Activated CD8-positive, alpha-beta memory T cell treated with anti-CD3 and anti-CD28 coated beads, Interleukin-2, amount 10 ng/mL, durations not matched to agents 7 days and 5 days (primary cell): ENCODE data around the gene GP1BA. TPM values are rescaled to one million over a fixed set of nuclear protein-coding genes. Genes with fewer than 3 reads are reported as not detected.

ENCODE experiments used
- ATAC-seq: fragments of 150-1000 bp; cut with Tn5 transposase; one replicate; pipeline ENCODE4 v1.10.0; 2021; ENCODE audit warnings: moderate library complexity
- CTCF ChIA-PET: fragments of 350-600 bp; sonication (Branson Sonifier 250); formaldehyde crosslinking; loops from one replicate; lab custom pipeline; 2021; ENCODE audit warnings: antibody characterized with exemption; lab: Charles Lee
- DNase-seq: peaks from one replicate; pipeline ENCODE4 v3.0.0-alpha.2; 2020
- H3K27ac Mint-ChIP-seq: one replicate; pipeline ENCODE4 v1.8.0; 2021; ENCODE audit warnings: mild to moderate bottlenecking, mixed read lengths
- H3K27me3 Mint-ChIP-seq: one replicate; pipeline ENCODE4 v1.8.0; 2021; ENCODE audit warnings: mixed read lengths
- H3K36me3 Mint-ChIP-seq: one replicate; pipeline ENCODE4 v1.8.0; 2021; ENCODE audit warnings: mild to moderate bottlenecking, mixed read lengths
- H3K4me1 Mint-ChIP-seq: one replicate; pipeline ENCODE4 v1.8.0; 2021; ENCODE audit warnings: mixed read lengths
- H3K4me3 Mint-ChIP-seq: one replicate; pipeline ENCODE4 v1.8.0; 2021; ENCODE audit warnings: mild to moderate bottlenecking, moderate library complexity, mixed read lengths
- H3K9me3 Mint-ChIP-seq: one replicate; pipeline ENCODE4 v1.8.0; 2022; ENCODE audit warnings: low read depth, mixed read lengths
- total RNA-seq, 2 experiments: library from RNA; stranded (reverse); gene quantifications; one replicate each; pipeline ENCODE4 v1.2.3, GENCODE V29; 2021

Gene GP1BA
- not detected for total RNA-seq

DNA sequence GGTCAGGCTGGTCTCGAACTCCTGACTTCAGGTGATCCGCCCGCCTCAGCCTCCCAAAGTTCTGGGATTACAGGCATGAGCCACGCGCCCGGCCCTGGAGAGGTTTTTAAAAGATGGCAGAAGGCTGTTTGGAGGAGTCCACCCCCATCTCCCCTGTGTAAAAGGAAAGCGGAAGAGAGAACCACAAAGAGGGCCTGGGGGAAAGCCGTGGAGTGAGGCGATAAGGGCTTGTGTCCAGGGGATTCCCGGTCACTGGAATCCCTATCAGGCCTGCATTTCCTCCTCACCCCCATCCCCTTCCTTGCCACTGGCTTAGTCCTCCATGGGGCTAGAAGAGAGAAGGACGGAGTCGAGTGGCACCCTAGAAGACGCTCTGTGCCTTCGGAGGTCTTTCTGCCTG lies at the start of gene GP1BA:
Gene GP1BA (plus strand): TSS at position 315 of the 400 bp plus-strand sequence. CDS start 328 bp downstream, outside the sequence.
- CTCF ChIA-PET, result no interaction called here
- H3K9me3 Mint-ChIP-seq, result no peaks in the 10 kb centered on the region
- no peak within 1 kb of the TSS for H3K27ac Mint-ChIP-seq
- no peak within 1 kb of the TSS for H3K4me3 Mint-ChIP-seq
- peaks cover 31% of the 10 kb centered on the region for H3K4me1 Mint-ChIP-seq
- DNase-seq (no peak), ATAC-seq (no peak)
- H3K36me3 Mint-ChIP-seq, result peaks cover 15% of the 10 kb centered on the region
- no peaks in the 10 kb centered on the region for H3K27me3 Mint-ChIP-seq

- H3K36me3 Mint-ChIP-seq, result peaks cover 10% of the 10 kb centered on the region
- no peaks in the 10 kb centered on the region for H3K9me3 Mint-ChIP-seq
- no peaks in the 10 kb centered on the region for H3K27me3 Mint-ChIP-seq
- ATAC-seq (no peak), DNase-seq (no peak)
- CTCF ChIA-PET, result interaction anchor here (0.7 to 1.5 kb wide), 3 partner anchors 98 to 317 kb away, joined by 3 to 6 read pairs (median 4); partner anchors contain the start of gene ARRB2
- peaks cover 2% of the 10 kb centered on the region for H3K4me1 Mint-ChIP-seq
- H3K27ac Mint-ChIP-seq, result no peak overlapping the region
- H3K4me3 Mint-ChIP-seq, result no peak overlapping the region
These were observed 47.6 kb upstream of the GP1BA start for GRCh38 chr17:4884489-4884888.

DNA sequence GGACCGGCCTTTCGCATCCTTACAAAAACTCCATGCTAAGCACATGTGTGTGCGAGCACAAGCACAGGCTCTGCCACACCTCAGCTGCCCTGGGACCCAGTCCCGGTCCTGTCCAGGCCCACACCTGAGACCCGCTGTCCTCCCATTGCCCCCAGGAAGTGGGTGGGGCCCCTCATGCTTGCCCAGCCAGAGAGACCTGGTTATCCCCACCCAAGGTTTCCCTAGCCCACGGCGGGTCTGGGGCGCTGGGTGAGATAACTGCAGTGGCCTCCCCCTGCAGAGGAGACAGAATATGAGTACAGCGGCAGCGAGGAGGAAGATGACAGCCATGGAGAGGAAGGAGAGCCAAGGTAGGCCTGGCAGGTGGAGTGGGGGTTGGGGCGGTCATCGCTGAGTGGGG lies 45.2 kb upstream of the GP1BA start:
- H3K9me3 Mint-ChIP-seq, result no peaks in the 10 kb centered on the region
- DNase-seq, result no peak
- no peak overlapping the region for H3K4me3 Mint-ChIP-seq
- ATAC-seq, result no peak
- H3K27me3 Mint-ChIP-seq, result no peaks in the 10 kb centered on the region
- CTCF ChIA-PET, result interaction anchor here (1.6 to 5.6 kb wide), 3 partner anchors 13 to 178 kb away, joined by 3 to 26 read pairs (median 4); partner anchors contain the start of genes C17orf107 and GLTPD2
- H3K36me3 Mint-ChIP-seq, result peaks cover 11% of the 10 kb centered on the region
- peaks cover 2% of the 10 kb centered on the region for H3K4me1 Mint-ChIP-seq
- peak overlapping the region; percentile 26 for H3K27ac Mint-ChIP-seq

DNA sequence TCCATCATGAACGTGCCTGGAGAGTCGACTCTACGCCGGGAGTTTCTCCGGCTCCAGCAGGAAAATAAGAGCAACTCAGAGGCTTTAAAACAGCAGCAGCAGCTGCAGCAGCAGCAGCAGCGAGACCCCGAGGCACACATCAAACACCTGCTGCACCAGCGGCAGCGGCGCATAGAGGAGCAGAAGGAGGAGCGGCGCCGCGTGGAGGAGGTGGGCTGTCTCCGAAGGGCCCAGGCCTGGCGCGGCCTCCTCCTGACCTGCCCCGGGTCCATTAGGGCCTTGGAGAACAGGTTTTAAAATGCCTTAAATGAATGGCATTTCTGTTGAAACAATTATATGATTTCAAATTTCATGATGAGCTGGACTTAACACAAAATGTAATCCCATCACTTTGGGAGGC lies 44.5 kb upstream of the GP1BA start:
- CTCF ChIA-PET, result interaction anchor here (0.8 to 5.6 kb wide), 5 partner anchors 12 to 179 kb away, joined by 3 to 26 read pairs (median 3); partner anchors contain the start of genes C17orf107 and GLTPD2
- no peaks in the 10 kb centered on the region for H3K27me3 Mint-ChIP-seq

DNA sequence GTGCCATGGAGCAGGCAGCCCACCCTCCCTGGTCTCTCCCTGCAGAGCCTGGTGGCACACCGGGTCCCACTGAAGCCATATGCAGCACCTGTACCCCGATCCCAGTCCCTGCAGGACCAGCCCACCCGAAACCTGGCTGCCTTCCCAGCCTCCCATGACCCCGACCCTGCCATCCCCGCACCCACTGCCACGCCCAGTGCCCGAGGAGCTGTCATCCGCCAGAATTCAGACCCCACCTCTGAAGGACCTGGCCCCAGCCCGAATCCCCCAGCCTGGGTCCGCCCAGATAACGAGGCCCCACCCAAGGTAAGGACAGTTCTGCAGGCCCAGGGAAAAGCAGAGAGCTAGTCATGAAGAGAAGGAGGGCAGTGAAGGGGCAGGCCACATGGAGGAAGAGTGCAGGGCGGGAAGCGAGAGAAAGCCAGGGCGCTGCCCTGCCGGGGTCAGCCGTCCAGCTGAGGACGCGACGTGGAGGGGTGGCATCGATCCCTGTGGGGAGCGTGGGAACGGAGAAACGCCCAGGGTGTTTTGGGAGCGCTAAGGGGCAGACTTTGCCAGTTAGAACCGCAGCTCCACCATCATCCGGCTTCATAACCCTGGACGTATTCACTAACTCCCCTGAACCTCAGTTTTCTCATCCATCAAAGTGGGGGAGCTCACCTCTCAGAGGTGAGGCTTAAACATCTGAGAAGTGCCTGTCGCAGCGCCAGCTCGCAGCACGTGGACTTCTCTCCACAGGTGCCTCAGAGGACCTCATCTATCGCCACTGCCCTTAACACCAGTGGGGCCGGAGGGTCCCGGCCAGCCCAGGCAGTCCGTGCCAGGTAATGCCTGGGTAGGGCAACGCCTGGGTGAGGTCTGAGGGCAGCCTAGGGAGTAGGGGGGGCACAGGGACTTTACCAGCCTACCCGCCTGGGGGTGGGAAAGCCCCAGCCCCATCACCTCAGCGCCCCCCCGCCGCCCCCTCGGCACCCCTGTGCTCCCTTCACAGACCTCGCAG lies 40.4 kb upstream of the GP1BA start:
- no peak for ATAC-seq
- H3K4me3 Mint-ChIP-seq, result no peak overlapping the region
- H3K27ac Mint-ChIP-seq, result no peak overlapping the region
- peaks cover 15% of the 10 kb centered on the region for H3K36me3 Mint-ChIP-seq
- peaks cover 2% of the 10 kb centered on the region for H3K4me1 Mint-ChIP-seq
- H3K27me3 Mint-ChIP-seq, result no peaks in the 10 kb centered on the region
- DNase-seq, result no peak
- H3K9me3 Mint-ChIP-seq, result no peaks in the 10 kb centered on the region
- CTCF ChIA-PET, result interaction anchor here (1.1 to 5.6 kb wide), 4 partner anchors 7 to 325 kb away, joined by 3 to 26 read pairs (median 4); partner anchors contain the start of genes C17orf107 and GLTPD2

More for the DNA sequence above, 44.5 kb upstream of the GP1BA start:
- Mint-ChIP-seq H3K27ac (no peak overlapping the region), H3K9me3 (no peaks in the 10 kb centered on the region), H3K4me1 (peaks cover 2% of the 10 kb centered on the region), H3K36me3 (peaks cover 14% of the 10 kb centered on the region), H3K4me3 (no peak overlapping the region)
- no peak for ATAC-seq
- no peak for DNase-seq

- no peaks in the 10 kb centered on the region for H3K27me3 Mint-ChIP-seq
- DNase-seq (no peak), ATAC-seq (no peak)
- CTCF ChIA-PET, result interaction anchor here (1.0 to 5.6 kb wide), 2 partner anchors 104 to 126 kb away, joined by 3 to 26 read pairs; partner anchors contain the start of gene GLTPD2
- H3K36me3 Mint-ChIP-seq, result peaks cover 9% of the 10 kb centered on the region
- no peak overlapping the region for H3K27ac Mint-ChIP-seq
- H3K4me3 Mint-ChIP-seq, result no peak overlapping the region
- H3K4me1 Mint-ChIP-seq, result peaks cover 2% of the 10 kb centered on the region
- H3K9me3 Mint-ChIP-seq, result no peaks in the 10 kb centered on the region
These were observed 39.4 kb upstream of the GP1BA start for GRCh38 chr17:4892499-4893221.

- H3K4me3 Mint-ChIP-seq, result no peak overlapping the region
- ATAC-seq (no peak), DNase-seq (no peak)
- no peaks in the 10 kb centered on the region for H3K27me3 Mint-ChIP-seq
- peaks cover 2% of the 10 kb centered on the region for H3K4me1 Mint-ChIP-seq
- no peak overlapping the region for H3K27ac Mint-ChIP-seq
- CTCF ChIA-PET, result interaction anchor here (1.0 kb wide), 1 partner anchor 126 kb away, joined by 3 read pairs; no protein-coding TSS in a partner anchor
- H3K36me3 Mint-ChIP-seq, result peaks cover 9% of the 10 kb centered on the region
- no peaks in the 10 kb centered on the region for H3K9me3 Mint-ChIP-seq
These were observed 38.8 kb upstream of the GP1BA start for GRCh38 chr17:4893272-4893671.

DNA sequence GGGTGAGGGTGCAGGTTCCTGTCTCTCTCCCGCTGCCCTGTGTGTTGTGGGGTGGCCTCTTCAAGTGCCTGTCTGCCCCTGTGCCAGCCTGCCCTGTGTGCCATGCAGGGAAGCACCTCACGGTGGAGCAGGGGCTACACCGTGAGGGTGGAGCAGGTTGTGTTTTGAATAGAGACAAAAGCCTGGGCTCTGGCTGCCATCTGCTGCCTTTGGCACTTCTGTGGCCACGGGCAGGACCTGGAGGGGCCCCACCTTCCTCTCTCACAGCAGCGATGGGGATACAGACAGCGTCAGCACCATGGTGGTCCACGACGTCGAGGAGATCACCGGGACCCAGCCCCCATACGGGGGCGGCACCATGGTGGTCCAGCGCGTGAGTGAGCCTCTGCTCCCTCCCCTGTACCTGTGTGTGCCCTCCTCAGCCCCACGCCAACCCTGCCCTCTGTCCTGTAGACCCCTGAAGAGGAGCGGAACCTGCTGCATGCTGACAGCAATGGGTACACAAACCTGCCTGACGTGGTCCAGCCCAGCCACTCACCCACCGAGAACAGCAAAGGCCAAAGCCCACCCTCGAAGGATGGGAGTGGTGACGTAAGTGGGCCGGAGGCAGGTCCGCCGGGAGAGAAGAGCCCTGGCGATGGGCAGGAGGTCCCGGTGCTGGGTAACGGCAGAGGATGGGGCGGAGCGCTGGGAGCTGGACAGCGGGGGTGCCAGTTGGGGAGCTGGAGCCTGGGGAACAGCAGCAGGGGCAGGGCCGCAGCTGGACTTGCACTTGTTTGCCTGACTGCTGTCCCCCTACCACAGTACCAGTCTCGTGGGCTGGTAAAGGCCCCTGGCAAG lies 38.1 kb upstream of the GP1BA start:
- H3K4me3 Mint-ChIP-seq, result no peak overlapping the region
- CTCF ChIA-PET, result no interaction called here
- H3K27me3 Mint-ChIP-seq, result no peaks in the 10 kb centered on the region
- H3K36me3 Mint-ChIP-seq, result peaks cover 9% of the 10 kb centered on the region
- H3K9me3 Mint-ChIP-seq, result no peaks in the 10 kb centered on the region
- ATAC-seq (no peak), DNase-seq (no peak)
- no peak overlapping the region for H3K27ac Mint-ChIP-seq
- peaks cover 5% of the 10 kb centered on the region for H3K4me1 Mint-ChIP-seq

GRCh38 chr17:4895121-4895520 lies 37.0 kb upstream of the GP1BA start:
- Mint-ChIP-seq H3K27me3 (peaks cover 4% of the 10 kb centered on the region), H3K4me1 (peaks cover 10% of the 10 kb centered on the region), H3K36me3 (peaks cover 7% of the 10 kb centered on the region), H3K9me3 (no peaks in the 10 kb centered on the region), H3K27ac (no peak overlapping the region), H3K4me3 (no peak overlapping the region)
- DNase-seq (no peak), ATAC-seq (no peak)
- CTCF ChIA-PET, result no interaction called here

DNA sequence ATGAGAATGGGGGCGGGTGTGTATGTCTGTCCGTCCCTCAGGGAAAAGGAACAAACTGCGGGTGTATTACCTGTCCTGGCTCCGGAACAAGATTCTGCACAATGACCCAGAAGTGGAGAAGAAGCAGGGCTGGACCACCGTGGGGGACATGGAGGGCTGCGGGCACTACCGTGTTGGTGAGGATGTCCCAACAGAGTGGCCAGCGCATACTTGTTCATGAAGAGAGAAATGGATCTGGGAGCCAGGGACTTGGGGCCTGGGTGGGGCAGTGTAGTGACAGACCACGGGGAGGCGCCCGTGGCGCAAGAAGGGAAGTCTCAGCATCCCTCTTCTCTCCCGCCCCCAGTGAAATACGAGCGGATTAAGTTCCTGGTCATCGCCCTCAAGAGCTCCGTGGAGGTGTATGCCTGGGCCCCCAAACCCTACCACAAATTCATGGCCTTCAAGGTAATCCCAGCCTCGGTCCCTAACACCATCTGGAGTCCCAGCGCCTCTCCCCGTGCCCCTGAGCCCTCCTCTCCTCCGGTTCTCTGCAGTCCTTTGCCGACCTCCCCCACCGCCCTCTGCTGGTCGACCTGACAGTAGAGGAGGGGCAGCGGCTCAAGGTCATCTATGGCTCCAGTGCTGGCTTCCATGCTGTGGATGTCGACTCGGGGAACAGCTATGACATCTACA lies 36.3 kb upstream of the GP1BA start:
- no peak for DNase-seq
- Mint-ChIP-seq H3K27me3 (peaks cover 4% of the 10 kb centered on the region), H3K27ac (no peak overlapping the region), H3K4me1 (peaks cover 12% of the 10 kb centered on the region), H3K9me3 (no peaks in the 10 kb centered on the region), H3K36me3 (peaks cover 5% of the 10 kb centered on the region), H3K4me3 (no peak overlapping the region)
- ATAC-seq, result no peak
- CTCF ChIA-PET, result no interaction called here

DNA sequence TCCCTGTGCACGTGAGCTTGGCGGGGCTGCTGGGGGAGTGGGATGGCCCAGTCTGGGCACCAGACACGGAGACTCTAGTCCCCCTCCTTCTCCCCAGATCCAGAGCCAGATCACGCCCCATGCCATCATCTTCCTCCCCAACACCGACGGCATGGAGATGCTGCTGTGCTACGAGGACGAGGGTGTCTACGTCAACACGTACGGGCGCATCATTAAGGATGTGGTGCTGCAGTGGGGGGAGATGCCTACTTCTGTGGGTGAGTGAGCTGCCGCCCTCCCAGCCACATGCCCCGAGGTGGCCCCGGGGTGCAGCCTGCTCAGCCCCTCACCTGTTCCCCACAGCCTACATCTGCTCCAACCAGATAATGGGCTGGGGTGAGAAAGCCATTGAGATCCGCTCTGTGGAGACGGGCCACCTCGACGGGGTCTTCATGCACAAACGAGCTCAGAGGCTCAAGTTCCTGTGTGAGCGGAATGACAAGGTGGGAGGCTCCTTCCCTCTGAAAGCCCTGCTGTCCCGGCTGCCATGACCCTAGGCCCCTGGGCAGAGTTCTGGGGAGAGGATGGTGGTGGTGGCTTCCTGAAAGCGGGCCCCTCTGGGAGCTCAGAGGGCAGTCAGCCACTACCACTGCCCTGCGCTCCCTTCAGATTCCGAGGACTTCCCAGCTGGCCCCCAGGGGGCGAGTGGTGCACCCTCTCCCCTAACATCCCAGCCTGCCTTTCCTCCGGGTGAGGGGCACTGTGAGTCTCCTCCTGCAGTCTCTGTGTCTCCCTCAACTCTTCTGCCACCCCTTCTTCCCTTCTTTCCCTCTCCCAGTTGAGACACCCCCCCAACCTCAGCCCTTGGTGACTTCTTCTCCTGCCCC lies 35.5 kb upstream of the GP1BA start:
- Mint-ChIP-seq H3K4me3 (no peak overlapping the region), H3K4me1 (peaks cover 18% of the 10 kb centered on the region), H3K9me3 (no peaks in the 10 kb centered on the region), H3K36me3 (peaks cover 5% of the 10 kb centered on the region), H3K27ac (no peak overlapping the region), H3K27me3 (peaks cover 4% of the 10 kb centered on the region)
- ATAC-seq, result no peak
- no peak for DNase-seq
- CTCF ChIA-PET, result no interaction called here
